AG04450 (cell line): ENCODE data around the gene DHODH. TPM values are rescaled to one million over a fixed set of nuclear protein-coding genes. Genes with fewer than 3 reads are reported as not detected.

ENCODE experiments used
- CTCF ChIA-PET: fragments of 300-600, 350-600 bp; formaldehyde crosslinking; extraction: SDS; loops from one replicate; lab custom pipeline; 2022; ENCODE audit warnings: antibody characterized with exemption, inconsistent platforms; lab: Charles Lee
- POLR2A ChIA-PET: fragments of 350-600 bp; formaldehyde crosslinking; extraction: SDS; loops from one replicate; lab custom pipeline; 2021; ENCODE audit warnings: antibody characterized with exemption, inconsistent platforms; lab: Yijun Ruan, JAX
- DNase-seq: peaks from one replicate; pipeline ENCODE4 v3.0.0-alpha.2; 2011; ENCODE audit warnings: low read depth, low spot score
- H3K27ac ChIP-seq: one replicate; pipeline ENCODE4 v1.5.1; 2012; ENCODE audit warnings: low read depth, low read length, control low read depth
- H3K27me3 ChIP-seq: one replicate; pipeline ENCODE4 v1.6.0; 2012; ENCODE audit warnings: low read length; ENCODE audit not compliant: control insufficient read depth, insufficient read depth
- H3K4me3 ChIP-seq: 2 replicates; pipeline ENCODE4 v1.5.1; 2011; ENCODE audit warnings: mild to moderate bottlenecking, low read depth, low read length, control low read depth
- H3K9me3 ChIP-seq: 2 replicates; pipeline ENCODE4 v1.5.1; 2012; ENCODE audit warnings: low read length; ENCODE audit not compliant: control insufficient read depth, insufficient read depth
- CTCF ChIP-seq: IDR thresholded peaks from 2 replicates; pipeline ENCODE4 v1.5.1; 2011; ENCODE audit warnings: low read depth, low read length, control low read depth, inconsistent platforms
- polyA plus RNA-seq: library from polyadenylated mRNA; depleted of rRNA; stranded (reverse); fragments of >200 nt; gene quantifications from 2 replicates; pipeline ENCODE4 v1.2.3, GENCODE V29; 2011

Gene DHODH
- polyA plus RNA-seq, 1 experiment = 3.6 TPM

DNA sequence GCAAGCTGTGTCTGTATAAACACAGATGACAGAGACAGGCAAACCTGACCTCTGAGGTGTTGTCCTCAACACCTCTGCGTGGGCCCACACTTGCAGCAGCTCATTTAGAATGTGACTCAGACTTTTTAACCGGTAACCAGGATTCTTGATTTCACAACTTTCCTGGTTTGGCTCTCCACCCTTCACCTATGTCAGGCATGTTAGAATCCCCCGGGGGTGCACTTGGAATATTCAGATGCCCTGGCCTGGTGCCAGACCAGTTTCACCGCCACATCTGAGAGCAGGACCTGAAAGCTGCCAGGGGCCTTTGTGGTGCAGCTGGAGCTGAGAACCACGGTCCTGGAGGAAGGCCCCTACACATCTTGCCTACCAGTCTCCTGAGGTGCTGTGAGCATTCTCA is 4.8 kb downstream of the DHODH start:
- Histone ChIP-seq H3K27ac (no peak overlapping the region), H3K9me3 (no peaks in the 10 kb centered on the region; the same call in 1 of the 2 replicates), H3K27me3 (no peaks in the 10 kb centered on the region), H3K4me3 (no peak overlapping the region)
- ChIA-PET POLR2A (no interaction called here), CTCF (no interaction called here)
- DNase-seq = no peak
- TF ChIP-seq CTCF = no peak

DNA sequence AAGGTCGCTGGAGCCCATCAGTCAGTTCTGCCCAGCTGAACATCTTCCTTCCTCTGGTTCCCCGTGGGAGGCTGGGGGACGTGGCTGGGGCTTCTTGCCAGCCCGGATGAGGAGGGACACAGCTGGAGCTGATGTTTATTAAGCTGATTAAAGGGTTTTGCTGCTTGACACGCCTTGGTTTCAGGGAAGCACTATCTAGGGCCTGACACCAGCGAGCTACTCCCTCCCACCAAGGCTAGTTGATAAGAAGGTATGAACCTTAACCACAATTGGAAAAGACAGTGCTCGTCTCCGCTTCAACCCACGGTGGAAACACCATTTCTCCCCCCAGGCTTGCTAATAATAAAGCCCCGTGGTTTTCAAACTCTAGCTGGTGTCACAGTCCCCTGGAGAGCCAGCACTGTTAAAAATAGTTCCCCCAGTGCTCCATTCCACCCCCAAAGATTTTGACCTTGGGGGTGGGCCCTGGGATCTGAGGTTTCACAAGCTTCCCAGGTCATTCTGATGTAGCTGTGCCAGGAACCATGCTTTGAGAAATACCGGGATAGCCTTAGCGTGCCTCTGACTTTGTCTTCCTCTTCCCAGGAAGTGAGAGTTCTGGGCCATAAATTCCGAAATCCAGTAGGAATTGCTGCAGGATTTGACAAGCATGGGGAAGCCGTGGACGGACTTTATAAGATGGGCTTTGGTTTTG is 5.5 kb downstream of the DHODH start:
- no peak for DNase-seq
- no peak overlapping the region for H3K27ac ChIP-seq
- H3K27me3 ChIP-seq = no peaks in the 10 kb centered on the region
- ChIA-PET POLR2A (no interaction called here), CTCF (no interaction called here)
- H3K4me3 ChIP-seq = no peak overlapping the region
- TF ChIP-seq CTCF = no peak
- H3K9me3 ChIP-seq = no peaks in the 10 kb centered on the region

GRCh38 chr16:72014675-72015074 is 6.1 kb downstream of the DHODH start:
- Histone ChIP-seq H3K27me3 (no peaks in the 10 kb centered on the region), H3K9me3 (no peaks in the 10 kb centered on the region), H3K27ac (no peak overlapping the region), H3K4me3 (no peak overlapping the region)
- POLR2A ChIA-PET = no interaction called here
- no peak for TF ChIP-seq CTCF
- CTCF ChIA-PET = no interaction called here
- no peak for DNase-seq

GRCh38 chr16:72015124-72015523 is 6.6 kb downstream of the DHODH start:
- Histone ChIP-seq H3K9me3 (no peaks in the 10 kb centered on the region), H3K4me3 (no peak overlapping the region), H3K27me3 (no peaks in the 10 kb centered on the region), H3K27ac (no peak overlapping the region)
- ChIA-PET CTCF (no interaction called here), POLR2A (no interaction called here)
- no peak for TF ChIP-seq CTCF
- DNase-seq = no peak

GRCh38 chr16:72018470-72018869 is 9.9 kb downstream of the DHODH start:
- POLR2A ChIA-PET = no interaction called here
- no peaks in the 10 kb centered on the region for H3K9me3 ChIP-seq
- no peak overlapping the region for H3K4me3 ChIP-seq
- no peak for TF ChIP-seq CTCF
- CTCF ChIA-PET = interaction anchor here (1.1 kb wide), 1 partner anchor 57 kb away, joined by 3 read pairs; no protein-coding TSS in a partner anchor
- no peaks in the 10 kb centered on the region for H3K27me3 ChIP-seq
- no peak overlapping the region for H3K27ac ChIP-seq
- DNase-seq = no peak
